GM18907 (cell line): ENCODE results near the gene ICE1.
"Not testable (repeated sequence)": the region's sequence is repeated elsewhere in the genome, so short reads cannot be mapped to it uniquely, and the experiment has no call there.

Source experiments
- ATAC-seq: cut with Tn5 transposase; IDR thresholded peaks from one replicate; pipeline ENCODE4 v1.9.1; 2021; ENCODE audit warnings: mild to moderate bottlenecking, moderate library complexity; ENCODE audit not compliant: unreplicated experiment

Gene ICE1

GRCh38 chr5:5403741-5404140 is 18.7 kb upstream of the ICE1 start:
- no peak for ATAC-seq

DNA sequence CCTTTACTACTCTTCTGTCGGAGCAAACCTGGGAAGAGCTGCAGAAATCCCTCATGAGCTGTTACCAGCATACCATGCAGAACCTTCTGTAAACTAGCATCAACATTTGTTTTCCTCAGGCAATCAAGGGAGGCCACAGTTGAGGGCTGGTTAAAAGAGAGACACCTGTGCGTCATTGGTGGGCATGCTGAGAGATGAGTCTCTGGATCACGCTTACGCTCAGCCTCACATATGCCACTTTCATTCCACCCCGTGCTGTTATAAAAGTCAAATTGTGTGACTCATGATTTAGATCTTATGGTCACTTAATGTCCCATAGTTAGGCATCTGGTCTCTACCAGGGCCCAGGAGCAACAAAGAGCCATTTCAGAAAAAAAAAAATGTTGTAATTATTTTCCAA is 18.1 kb upstream of the ICE1 start:
- no peak for ATAC-seq

DNA sequence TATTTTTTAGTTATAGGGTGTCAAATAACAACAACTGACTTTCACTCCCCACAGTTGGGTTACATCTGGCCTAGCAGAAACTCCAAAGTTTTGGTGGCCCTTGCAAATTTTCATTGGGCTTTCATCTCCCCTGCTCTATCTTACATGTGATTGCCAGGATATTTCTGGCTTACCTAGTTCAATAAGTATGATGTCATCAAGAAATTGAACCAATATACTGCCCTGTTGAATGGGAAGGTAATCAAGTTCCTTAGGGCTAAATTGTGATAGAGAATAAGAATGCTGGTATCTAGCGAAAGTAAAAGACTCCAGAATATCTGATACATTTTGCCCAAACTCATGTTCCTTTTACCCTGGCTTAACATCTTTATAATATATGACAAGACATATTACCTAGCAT is 17.0 kb upstream of the ICE1 start:
- no peak for ATAC-seq

DNA sequence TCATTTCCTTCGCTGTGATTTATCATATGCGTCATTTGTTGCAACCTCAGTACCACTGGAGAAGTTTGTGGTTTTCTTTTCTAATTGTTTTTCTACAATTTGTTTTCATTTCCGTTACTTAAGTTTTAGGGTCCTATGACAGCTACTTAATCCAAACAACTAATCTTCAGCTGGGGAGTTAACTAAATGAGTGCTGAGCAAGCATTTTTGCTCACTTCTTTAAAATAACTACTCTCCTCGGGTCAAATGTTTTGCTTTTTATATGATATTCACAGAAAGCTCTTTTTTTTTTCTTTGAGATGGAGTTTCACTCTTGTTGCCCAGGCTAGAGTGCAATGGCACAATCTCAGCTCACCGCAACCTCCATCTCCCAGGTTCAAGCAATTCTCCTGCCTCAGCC is 14.6 kb upstream of the ICE1 start:
- ATAC-seq = no peak

GRCh38 chr5:5409151-5409810 is 13.2 kb upstream of the ICE1 start:
- no peak for ATAC-seq

DNA sequence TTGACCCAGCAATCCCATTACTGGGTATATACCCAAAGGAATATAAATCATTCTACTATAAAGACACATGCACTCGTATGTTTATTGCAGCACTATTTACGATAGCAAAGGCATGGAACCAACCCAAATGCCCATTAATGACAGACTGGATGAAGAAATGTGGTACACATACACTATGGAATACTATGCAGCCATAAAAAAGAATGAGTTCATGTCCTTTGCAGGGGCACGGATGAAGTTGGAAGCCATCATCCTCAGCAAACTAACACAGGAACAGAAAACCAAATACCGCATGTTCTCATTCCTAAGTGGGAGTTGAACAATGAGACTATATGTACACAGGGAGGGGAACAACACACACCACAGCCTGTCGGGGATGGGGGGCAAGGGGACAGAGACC is 8.6 kb upstream of the ICE1 start:
- ATAC-seq = not testable (repeated sequence)

- ATAC-seq = no peak
These were observed 7.5 kb upstream of the ICE1 start for GRCh38 chr5:5414999-5415398.

DNA sequence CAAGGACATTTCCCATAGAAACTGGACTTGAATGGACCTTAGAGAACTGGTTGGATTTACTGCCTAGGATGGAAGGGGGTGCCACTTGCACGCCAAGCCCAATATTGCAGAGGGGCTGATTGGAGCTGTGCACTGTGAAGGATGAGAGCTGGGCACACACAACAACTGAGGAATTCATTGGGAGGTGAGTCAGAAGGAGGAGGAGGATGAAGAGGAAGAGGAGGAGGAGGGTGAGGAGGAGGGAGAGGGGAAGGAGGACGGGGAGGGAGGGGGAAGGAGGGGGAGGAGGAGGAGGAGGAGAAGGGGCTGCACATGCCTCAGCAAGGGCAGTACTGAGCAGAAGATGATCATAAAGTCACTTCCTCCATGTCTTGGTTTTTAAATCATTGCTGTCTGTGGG is 5.7 kb upstream of the ICE1 start:
- no peak for ATAC-seq

GRCh38 chr5:5418006-5418405 is 4.5 kb upstream of the ICE1 start:
- ATAC-seq = no peak

DNA sequence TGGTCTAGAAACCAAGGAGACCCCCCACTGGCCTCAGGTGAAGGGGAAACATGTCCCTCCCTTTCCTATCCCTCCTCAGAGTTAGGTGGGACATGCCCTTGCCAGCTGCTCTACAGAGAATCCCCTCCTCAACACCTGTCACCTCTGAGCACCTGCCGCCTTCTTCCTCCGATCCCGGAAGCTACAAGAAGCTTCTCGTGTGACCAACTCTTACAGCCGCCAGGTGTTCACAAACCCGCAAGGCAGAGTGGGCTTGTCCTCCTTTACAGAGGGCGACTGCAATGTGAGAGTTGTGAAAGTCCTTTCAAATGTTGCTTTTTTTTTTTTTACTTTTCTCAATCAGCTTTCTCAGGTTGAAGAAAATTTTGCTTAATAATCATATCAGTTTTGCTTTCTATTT is 3.7 kb upstream of the ICE1 start:
- ATAC-seq = no peak

GRCh38 chr5:5419291-5420210 is 2.9 kb upstream of the ICE1 start:
- no peak for ATAC-seq

- ATAC-seq = no peak
These were observed 2.2 kb upstream of the ICE1 start for GRCh38 chr5:5420251-5420650.

GRCh38 chr5:5421149-5421960 is 1.1 kb upstream of the ICE1 start:
- ATAC-seq = peak; percentile 16

GRCh38 chr5:5422819-5423515 is 490 bp downstream of the ICE1 start:
- ATAC-seq = peak; percentile 4

- no peak for ATAC-seq
These were observed 1.1 kb downstream of the ICE1 start for GRCh38 chr5:5423586-5423985.

- no peak for ATAC-seq
These were observed 2.3 kb downstream of the ICE1 start for GRCh38 chr5:5424736-5425135.

DNA sequence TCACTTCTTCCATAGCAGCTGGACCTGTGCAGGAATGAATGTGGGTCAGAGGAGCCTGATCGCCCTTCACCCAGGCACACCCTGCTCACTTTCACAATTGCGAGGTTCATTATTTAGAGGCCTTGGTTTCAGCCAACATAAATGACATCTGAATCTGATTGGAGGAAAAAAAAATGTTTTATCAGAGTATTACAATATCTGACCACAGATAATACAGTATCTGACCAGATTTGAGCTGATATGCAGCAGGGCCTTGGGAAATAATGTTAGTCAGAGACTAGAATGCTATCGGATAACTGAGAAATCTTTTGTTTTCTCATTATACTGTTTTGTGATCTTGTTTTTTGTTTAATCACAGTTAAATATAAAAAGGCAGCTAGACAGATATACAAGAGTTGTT is 7.7 kb downstream of the ICE1 start:
- no peak for ATAC-seq

GRCh38 chr5:5432020-5432707 is 9.7 kb downstream of the ICE1 start:
- ATAC-seq = no peak

- ATAC-seq = no peak
These were observed 13.8 kb downstream of the ICE1 start for GRCh38 chr5:5436203-5436760.
